ENCODE measurements around the gene ELOVL3. TPM values are rescaled to one million over a fixed set of nuclear protein-coding genes. Genes with fewer than 3 reads are reported as not detected.

The ELOVL3 gene
- polyA plus RNA-seq, 1 donor (not counting 4 experiments of a cell fraction or from before 2014, with no cell fraction given) = 0.26 TPM

- FAIRE-seq (no peak), DNase-seq (ENCODE audit: low read depth, low spot score) (no peak)
- no peak overlapping the region for H2AFZ ChIP-seq (ENCODE audit: control insufficient read depth, low read length)
- H4K20me1 ChIP-seq (ENCODE audit: control insufficient read depth, extremely low read depth, insufficient read depth, low read length) = no peaks in the 10 kb centered on the region
- H3K4me3 ChIP-seq (ENCODE audit: control insufficient read depth in 2 of 3, extremely low read depth in 1 of 3, insufficient read depth in 2 of 3, low read depth in 1 of 3, low read length in 3 of 3) = no peak overlapping the region
- TF ChIP-seq, protein P1, sequence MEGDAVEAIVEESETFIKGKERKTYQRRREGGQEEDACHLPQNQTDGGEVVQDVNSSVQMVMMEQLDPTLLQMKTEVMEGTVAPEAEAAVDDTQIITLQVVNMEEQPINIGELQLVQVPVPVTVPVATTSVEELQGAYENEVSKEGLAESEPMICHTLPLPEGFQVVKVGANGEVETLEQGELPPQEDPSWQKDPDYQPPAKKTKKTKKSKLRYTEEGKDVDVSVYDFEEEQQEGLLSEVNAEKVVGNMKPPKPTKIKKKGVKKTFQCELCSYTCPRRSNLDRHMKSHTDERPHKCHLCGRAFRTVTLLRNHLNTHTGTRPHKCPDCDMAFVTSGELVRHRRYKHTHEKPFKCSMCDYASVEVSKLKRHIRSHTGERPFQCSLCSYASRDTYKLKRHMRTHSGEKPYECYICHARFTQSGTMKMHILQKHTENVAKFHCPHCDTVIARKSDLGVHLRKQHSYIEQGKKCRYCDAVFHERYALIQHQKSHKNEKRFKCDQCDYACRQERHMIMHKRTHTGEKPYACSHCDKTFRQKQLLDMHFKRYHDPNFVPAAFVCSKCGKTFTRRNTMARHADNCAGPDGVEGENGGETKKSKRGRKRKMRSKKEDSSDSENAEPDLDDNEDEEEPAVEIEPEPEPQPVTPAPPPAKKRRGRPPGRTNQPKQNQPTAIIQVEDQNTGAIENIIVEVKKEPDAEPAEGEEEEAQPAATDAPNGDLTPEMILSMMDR (optimal IDR thresholded peaks at IDR 0.05 in 1 of 3, IDR thresholded peaks at IDR 0.05 in 1 of 3, conservative IDR thresholded peaks at IDR 0.05 in 1 of 3; ENCODE audit: extremely low read depth in 1 of 3, insufficient read depth in 2 of 3, low read length in 3 of 3) = no peak
- H3K9ac ChIP-seq (ENCODE audit: control insufficient read depth, extremely low read depth, insufficient read depth, low read length) = no peak overlapping the region
- H3K9me3 ChIP-seq (ENCODE audit: control insufficient read depth, low read depth, low read length) = no peaks in the 10 kb centered on the region
- no peak overlapping the region for H3K4me2 ChIP-seq (ENCODE audit: control insufficient read depth, extremely low read depth, insufficient read depth, low read depth, low read length)
- H3K27me3 ChIP-seq (ENCODE audit: control insufficient read depth, extremely low read depth, insufficient read depth, low read length) = peaks cover 3% of the 10 kb centered on the region
- no peaks in the 10 kb centered on the region for H3K9me1 ChIP-seq (ENCODE audit: control insufficient read depth, extremely low read depth, insufficient read depth, low read length)
- H3K4me1 ChIP-seq (ENCODE audit: control insufficient read depth, extremely low read depth, insufficient read depth, low read length) = no peaks in the 10 kb centered on the region
- H3K27ac ChIP-seq (ENCODE audit: control insufficient read depth, insufficient read depth, low read length) = no peak overlapping the region
- dilution Hi-C loops (cut with MboI; ENCODE audit: extremely low pct_ligation_motif_present, low sequenced_read_pairs) = no loop called here
- no peaks in the 10 kb centered on the region for H3K36me3 ChIP-seq (ENCODE audit: control insufficient read depth in 2 of 2, extremely low read depth in 1 of 2, insufficient read depth in 2 of 2, low read length in 2 of 2)
- H3K79me2 ChIP-seq (ENCODE audit: control insufficient read depth, insufficient read depth, low read length) = no peaks in the 10 kb centered on the region
These were observed 34.1 kb upstream of the ELOVL3 start for GRCh38 chr10:102191956-102192355.

- Histone ChIP-seq H3K4me3 (ENCODE audit: control insufficient read depth in 2 of 3, extremely low read depth in 1 of 3, insufficient read depth in 2 of 3, low read depth in 1 of 3, low read length in 3 of 3) (no peak overlapping the region), H3K27ac (ENCODE audit: control insufficient read depth, insufficient read depth, low read length) (no peak overlapping the region), H3K36me3 (ENCODE audit: control insufficient read depth in 2 of 2, extremely low read depth in 1 of 2, insufficient read depth in 2 of 2, low read length in 2 of 2) (no peaks in the 10 kb centered on the region), H4K20me1 (ENCODE audit: control insufficient read depth, extremely low read depth, insufficient read depth, low read length) (no peaks in the 10 kb centered on the region), H3K79me2 (ENCODE audit: control insufficient read depth, insufficient read depth, low read length) (no peaks in the 10 kb centered on the region), H3K27me3 (ENCODE audit: control insufficient read depth, extremely low read depth, insufficient read depth, low read length) (peaks cover 3% of the 10 kb centered on the region), H3K9ac (ENCODE audit: control insufficient read depth, extremely low read depth, insufficient read depth, low read length) (no peak overlapping the region), H3K9me3 (ENCODE audit: control insufficient read depth, low read depth, low read length) (no peaks in the 10 kb centered on the region), H3K4me2 (ENCODE audit: control insufficient read depth, extremely low read depth, insufficient read depth, low read depth, low read length) (no peak overlapping the region), H3K9me1 (ENCODE audit: control insufficient read depth, extremely low read depth, insufficient read depth, low read length) (no peaks in the 10 kb centered on the region), H3K4me1 (ENCODE audit: control insufficient read depth, extremely low read depth, insufficient read depth, low read length) (no peaks in the 10 kb centered on the region), H2AFZ (ENCODE audit: control insufficient read depth, low read length) (no peak overlapping the region)
- dilution Hi-C loops (cut with MboI; ENCODE audit: extremely low pct_ligation_motif_present, low sequenced_read_pairs) = no loop called here
- TF ChIP-seq EZH2 (IDR thresholded peaks at IDR 0.05; ENCODE audit: low read length) = no peak
- TF ChIP-seq, protein P1 (optimal IDR thresholded peaks at IDR 0.05 in 1 of 3, IDR thresholded peaks at IDR 0.05 in 1 of 3, conservative IDR thresholded peaks at IDR 0.05 in 1 of 3; ENCODE audit: extremely low read depth in 1 of 3, insufficient read depth in 2 of 3, low read length in 3 of 3) = no peak
- FAIRE-seq (no peak), DNase-seq (ENCODE audit: low read depth, low spot score) (no peak)
These were observed 30.7 kb upstream of the ELOVL3 start for GRCh38 chr10:102195296-102195870.

Measured in keratinocyte (primary cell).